ENCODE results near the gene GUCY2C. TPM values are rescaled to one million over a fixed set of nuclear protein-coding genes. Genes with fewer than 3 reads are reported as not detected.

The GUCY2C gene
- total and polyA plus RNA-seq, 10 of the 15 experiments (the other 5 are each of a cell fraction or from before 2014, with no cell fraction given): 0.08 to 0.60 (median 0.17) TPM

- H3K79me2 ChIP-seq (ENCODE audit: control insufficient read depth, insufficient read depth, low read length): no peaks in the 10 kb centered on the region
- RAD21 ChIA-PET (ENCODE audit: unreplicated experiment): no interaction called here
- no peaks in the 10 kb centered on the region for H3K4me1 ChIP-seq (ENCODE audit: control insufficient read depth, insufficient read depth, low read length)
- H3K27ac ChIP-seq (ENCODE audit: control insufficient read depth, insufficient read depth): no peak overlapping the region
- ATAC-seq: no peak
- FAIRE-seq: no peak
- DNase-seq (ENCODE audit: low read depth, low spot score): no peak
- TF ChIP-seq SP1 (IDR thresholded peaks at IDR 0.05; ENCODE audit: low read depth, low read length): no peak
- no peak overlapping the region for H3K4me2 ChIP-seq (ENCODE audit: control insufficient read depth, insufficient read depth)
- H2AFZ ChIP-seq (ENCODE audit: control insufficient read depth, low read depth, low read length): no peak overlapping the region
- no TSS peak for BruUV-seq (replicated peaks)
- no peak overlapping the region for H3K4me3 ChIP-seq
- intact Hi-C loops (cut with micrococcal nuclease; ENCODE audit: unreplicated experiment) (no loop called here), in situ Hi-C loops (cut with MboI) (loop anchor here (10.0 kb wide), 1 partner anchor 77 kb away; no protein-coding TSS in a partner anchor)
- no peaks in the 10 kb centered on the region for H3K36me3 ChIP-seq (ENCODE audit: control insufficient read depth in 2 of 2, insufficient read depth in 2 of 2, low read length in 1 of 2)
- CTCF ChIA-PET: no interaction called here
- no peaks in the 10 kb centered on the region for H4K20me1 ChIP-seq (ENCODE audit: control insufficient read depth, insufficient read depth)
- no peaks in the 10 kb centered on the region for H3K9me3 ChIP-seq (replicated peaks; ENCODE audit: control insufficient read depth, insufficient read depth, low read length)
- SMC1A ChIA-PET (ENCODE audit: uncharacterized antibody, unreplicated experiment): no interaction called here
- POLR2A ChIA-PET: no interaction called here
- no peaks in the 10 kb centered on the region for H3K27me3 ChIP-seq (replicated peaks in 1 of 2; ENCODE audit: control insufficient read depth in 2 of 2, insufficient read depth in 2 of 2, low read length in 1 of 2)
- H3K9ac ChIP-seq (ENCODE audit: control insufficient read depth, insufficient read depth, low read length): no peak overlapping the region
Measured at GRCh38 chr12:14638066-14638465, 58.3 kb downstream of the GUCY2C start.

- H3K27ac ChIP-seq (ENCODE audit: control insufficient read depth, insufficient read depth): no peak overlapping the region
- intact Hi-C loops (cut with micrococcal nuclease; ENCODE audit: unreplicated experiment): no loop called here
- CTCF ChIA-PET: no interaction called here
- TF ChIP-seq CEBPZ (IDR thresholded peaks at IDR 0.05; ENCODE audit: low read depth, low read length) (no peak), MYB (IDR thresholded peaks at IDR 0.05; ENCODE audit: borderline replicate concordance, low read depth, low read length) (no peak), ZNF687 (IDR thresholded peaks at IDR 0.05) (no peak), ZSCAN29 (IDR thresholded peaks at IDR 0.05) (no peak), PKNOX1 (IDR thresholded peaks at IDR 0.05) (no peak), RAD51 (IDR thresholded peaks at IDR 0.05) (no peak)
Measured at GRCh38 chr12:14635776-14636175, 60.6 kb downstream of the GUCY2C start.

More at GRCh38 chr12:14635776-14636175, 60.6 kb downstream of the GUCY2C start:
- Histone ChIP-seq H3K4me3 (no peak overlapping the region), H2AFZ (ENCODE audit: control insufficient read depth, low read depth, low read length) (no peak overlapping the region), H3K4me2 (ENCODE audit: control insufficient read depth, insufficient read depth) (no peak overlapping the region), H3K27me3 (replicated peaks in 1 of 2; ENCODE audit: control insufficient read depth in 2 of 2, insufficient read depth in 2 of 2, low read length in 1 of 2) (no peaks in the 10 kb centered on the region), H3K79me2 (ENCODE audit: control insufficient read depth, insufficient read depth, low read length) (no peaks in the 10 kb centered on the region), H3K36me3 (ENCODE audit: control insufficient read depth in 2 of 2, insufficient read depth in 2 of 2, low read length in 1 of 2) (no peaks in the 10 kb centered on the region), H4K20me1 (ENCODE audit: control insufficient read depth, insufficient read depth) (no peaks in the 10 kb centered on the region), H3K9ac (ENCODE audit: control insufficient read depth, insufficient read depth, low read length) (no peak overlapping the region), H3K4me1 (ENCODE audit: control insufficient read depth, insufficient read depth, low read length) (no peaks in the 10 kb centered on the region), H3K9me3 (replicated peaks; ENCODE audit: control insufficient read depth, insufficient read depth, low read length) (no peaks in the 10 kb centered on the region)
- FAIRE-seq (no peak), ATAC-seq (no peak), DNase-seq (ENCODE audit: low read depth, low spot score) (no peak)
- BruUV-seq (replicated peaks): no TSS peak
- RAD21 ChIA-PET (ENCODE audit: unreplicated experiment): no interaction called here
- SMC1A ChIA-PET (ENCODE audit: uncharacterized antibody, unreplicated experiment): no interaction called here
- POLR2A ChIA-PET: no interaction called here
- in situ Hi-C loops (cut with MboI): loop anchor here (10.0 kb wide), 1 partner anchor 79 kb away; no protein-coding TSS in a partner anchor

Measured in GM12878 (cell line).